GM12878 (cell line): ENCODE data around the gene ABCA13. TPM values are rescaled to one million over a fixed set of nuclear protein-coding genes. Genes with fewer than 3 reads are reported as not detected.

Source experiments
- ATAC-seq: fragments of 200-7000 bp; cut with Tn5 transposase; 3 replicates; pipeline ENCODE4 v1.9.1; 2020; ENCODE audit warnings: mild to moderate bottlenecking, moderate library complexity
- BruUV-seq: library from RNA; stranded (reverse); fragments of 400-500 nt; replicated peaks from 2 replicates; lab custom pipeline; 2021; lab: Mats Ljungman, UMichigan
- CTCF ChIA-PET: fragments of 300-600 bp; sonication (Branson Sonifier 250); formaldehyde crosslinking; extraction: SDS; loops from one replicate; lab custom pipeline; 2021; ENCODE audit warnings: inconsistent platforms; lab: Yijun Ruan, JAX
- POLR2A ChIA-PET: fragments of 350-600 bp; formaldehyde crosslinking; extraction: SDS; loops from one replicate; lab custom pipeline; 2021; ENCODE audit warnings: inconsistent platforms; lab: Charles Lee
- RAD21 ChIA-PET: fragments of 300-600 bp; sonication (Branson Sonifier 250); formaldehyde crosslinking; loops from one replicate; lab custom pipeline; 2023; ENCODE audit warnings: antibody characterized with exemption; ENCODE audit not compliant: unreplicated experiment; lab: Charles Lee
- SMC1A ChIA-PET: fragments of 300-600 bp; sonication (Branson Sonifier 250); formaldehyde crosslinking; loops from one replicate; lab custom pipeline; 2023; ENCODE audit not compliant: unreplicated experiment, uncharacterized antibody; lab: Charles Lee
- DNase-seq: peaks from one replicate; pipeline ENCODE4 v3.0.0-alpha.2; 2011; ENCODE audit warnings: low read depth, low spot score
- FAIRE-seq: peaks from 3 replicates; lab custom pipeline; 2011; peaks lifted over from hg19 to GRCh38; lab: Jason Lieb, UNC
- H2AFZ ChIP-seq: 2 replicates; pipeline ENCODE4 v1.6.0; 2011; ENCODE audit warnings: low read depth, low read length, control low read depth; ENCODE audit not compliant: control insufficient read depth
- H3K27ac ChIP-seq: 2 replicates; pipeline ENCODE4 v1.5.1; 2011; ENCODE audit warnings: control low read depth; ENCODE audit not compliant: control insufficient read depth, insufficient read depth
- H3K27me3 ChIP-seq, 2 experiments: replicated peaks in 1 of 2; 2 replicates each; pipeline versions ENCODE4 v1.6.0 to v1.6.1; 2011; ENCODE audit warnings: low read length in 1 of 2; ENCODE audit not compliant: control insufficient read depth in 2 of 2, insufficient read depth in 2 of 2
- H3K36me3 ChIP-seq, 2 experiments: 2 replicates each; pipeline ENCODE4 v1.5.1; 2011; ENCODE audit warnings: low read length in 1 of 2; ENCODE audit not compliant: control insufficient read depth in 2 of 2, insufficient read depth in 2 of 2
- H3K4me1 ChIP-seq: 2 replicates; pipeline ENCODE4 v1.6.1; 2011; ENCODE audit warnings: mild to moderate bottlenecking, low read length, moderate library complexity, mixed read lengths; ENCODE audit not compliant: control insufficient read depth, insufficient read depth
- H3K4me2 ChIP-seq: 2 replicates; pipeline ENCODE4 v1.6.0; 2011; ENCODE audit warnings: control low read depth; ENCODE audit not compliant: control insufficient read depth, insufficient read depth
- H3K4me3 ChIP-seq: fragments of 200-600 bp; sonication (generic); 2 replicates; pipeline ENCODE4 v1.5.1; 2016
- H3K79me2 ChIP-seq: 2 replicates; pipeline ENCODE4 v1.6.0; 2011; ENCODE audit warnings: low read length; ENCODE audit not compliant: control insufficient read depth, insufficient read depth
- H3K9ac ChIP-seq: 2 replicates; pipeline ENCODE4 v1.8.0; 2011; ENCODE audit warnings: low read length, control low read depth, mixed read lengths; ENCODE audit not compliant: control insufficient read depth, insufficient read depth
- H3K9me3 ChIP-seq: replicated peaks from 3 replicates; pipeline ENCODE4 v1.5.1; 2011; ENCODE audit warnings: mild to moderate bottlenecking, low read length; ENCODE audit not compliant: control insufficient read depth, insufficient read depth
- H4K20me1 ChIP-seq: 2 replicates; pipeline ENCODE4 v1.6.0; 2011; ENCODE audit not compliant: control insufficient read depth, insufficient read depth
- BRCA1 ChIP-seq: IDR thresholded peaks from 2 replicates; pipeline ENCODE4 v1.6.1; 2011; ENCODE audit warnings: low read depth, low read length, improper control_type of control experiment
- CBX3 ChIP-seq: fragments of 200-600 bp; sonication (generic); IDR thresholded peaks from 2 replicates; pipeline ENCODE4 v1.6.1; 2016; ENCODE audit warnings: low read depth, borderline replicate concordance
- GABPA ChIP-seq: IDR thresholded peaks from 2 replicates; pipeline ENCODE4 v1.6.1; 2014; ENCODE audit warnings: antibody characterized with exemption, low read depth, mild to moderate bottlenecking, inconsistent platforms
- KDM1A ChIP-seq: fragments of 200-600 bp; sonication (generic); IDR thresholded peaks from 2 replicates; pipeline ENCODE4 v1.6.1; 2016; ENCODE audit warnings: borderline replicate concordance
- NR2F1 ChIP-seq: fragments of 450-650 bp; conservative IDR thresholded peaks from 2 replicates; pipeline ENCODE4 v1.6.1; 2017; ENCODE audit warnings: mild to moderate bottlenecking
- RB1 ChIP-seq: fragments of 450-650 bp; formaldehyde crosslinking; IDR thresholded peaks from 2 replicates; pipeline ENCODE4 v1.6.1; 2017; ENCODE audit warnings: mild to moderate bottlenecking, borderline replicate concordance
- STAT1 ChIP-seq: fragments of 450-650 bp; conservative IDR thresholded peaks from 2 replicates; pipeline ENCODE4 v1.6.1; 2014; ENCODE audit warnings: antibody characterized with exemption, mild to moderate bottlenecking
- TCF12 ChIP-seq: IDR thresholded peaks from 2 replicates; pipeline ENCODE4 v1.6.1; 2011; ENCODE audit warnings: low read depth, mild to moderate bottlenecking, low read length
- ZSCAN29 ChIP-seq: fragments of 450-650 bp; IDR thresholded peaks from 2 replicates; pipeline ENCODE4 v1.6.1; 2017; ENCODE audit warnings: mild to moderate bottlenecking, moderate library complexity
- WGBS: methylation state at CpG from one replicate; pipeline ENCODE4 v1.1.6; 2016; ENCODE audit warnings: low lambda C conversion rate; ENCODE audit not compliant: insufficient replicate concordance, insufficient coverage; ENCODE audit errors: missing lambda C conversion rate; 5-methylcytosine and 5-hydroxymethylcytosine counted together
- in situ Hi-C: fragments of 300-500 bp; cut with MboI; formaldehyde crosslinking; loops from 9 replicates; pipeline ENCODE4 v1.14.3; 2018; ENCODE audit warnings: mixed read lengths
- intact Hi-C: fragments of 100-400 bp; cut with micrococcal nuclease; formaldehyde crosslinking; loops from one replicate; pipeline ENCODE4 v1.14.2; 2022; ENCODE audit not compliant: unreplicated experiment
- polyA plus RNA-seq, 11 experiments: library from polyadenylated mRNA; depleted of rRNA in 4 of 11; unstranded in 6 of 11; stranded (reverse) in 5 of 11; fragments of >200 nt; fragmentation: Nextera tagmentation in 4 of 11; fragmentation: Illumina TruSeq in 1 of 11; extraction: Ambion mirVana in 4 of 11; extraction: Trizol in 1 of 11; gene quantifications; 1 replicate in 1 of 11; 2 replicates in 10 of 11; pipeline versions ENCODE4 v1.2.1 to v1.2.3, GENCODE V29; 2011 to 2016; ENCODE audit warnings: inconsistent platforms in 2 of 11, missing spikeins in 2 of 11, low read depth in 1 of 11
- total RNA-seq, 4 experiments: library from RNA; depleted of rRNA in 3 of 4; stranded (reverse); fragments of >200 nt in 3 of 4; fragmentation: Illumina TruSeq in 1 of 4; extraction: Trizol in 1 of 4; gene quantifications; 2 replicates each; pipeline versions ENCODE4 v1.2.1 to v1.2.3, GENCODE V29; 2013 to 2021
- TF ChIP-seq, protein P1 (sequence below): IDR thresholded peaks from 2 replicates; pipeline ENCODE4 v1.6.1; 2011; ENCODE audit warnings: borderline replicate concordance, low read depth, mild to moderate bottlenecking, moderate library complexity, mixed read lengths, low read length; ENCODE audit not compliant: insufficient read depth; ENCODE audit errors: extremely low read length
- TF ChIP-seq, protein P2 (sequence below): fragments of 150-350 bp; IDR thresholded peaks from 2 replicates; pipeline ENCODE4 v1.6.1; 2016; ENCODE audit warnings: low read depth, low read length
- TF ChIP-seq, protein P3 (sequence below): fragments of 450-650 bp; IDR thresholded peaks from 2 replicates; pipeline ENCODE4 v1.6.1; 2018; ENCODE audit warnings: mild to moderate bottlenecking, low read depth, moderate library complexity; ENCODE audit not compliant: partially characterized antibody

Gene ABCA13
- total and polyA plus RNA-seq, 10 of the 15 experiments (the other 5 are each of a cell fraction or from before 2014, with no cell fraction given): under 0.01 to 0.98 (median 0.04) TPM; not detected in 2

DNA sequence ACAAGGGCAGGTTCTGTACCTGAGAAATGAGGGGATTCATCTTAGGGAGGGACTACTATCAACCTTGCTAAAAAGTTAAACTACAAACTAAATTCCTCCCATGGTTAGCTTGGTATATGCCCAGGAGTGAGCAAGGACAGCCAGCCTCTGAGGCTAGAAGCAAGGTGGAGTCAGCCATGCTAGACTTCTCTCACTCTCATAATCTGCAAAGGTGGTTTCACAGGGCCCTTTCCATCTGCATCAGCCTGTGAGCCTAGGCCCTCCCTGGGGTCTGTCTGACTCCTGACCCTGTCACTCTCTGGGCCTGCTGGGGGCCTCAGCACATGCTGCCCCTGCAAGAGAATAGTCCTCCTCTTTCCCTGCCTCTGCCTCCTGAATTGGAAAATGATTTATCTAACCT, 66.1 kb downstream of the ABCA13 start (continued):
- TF ChIP-seq, protein P1, sequence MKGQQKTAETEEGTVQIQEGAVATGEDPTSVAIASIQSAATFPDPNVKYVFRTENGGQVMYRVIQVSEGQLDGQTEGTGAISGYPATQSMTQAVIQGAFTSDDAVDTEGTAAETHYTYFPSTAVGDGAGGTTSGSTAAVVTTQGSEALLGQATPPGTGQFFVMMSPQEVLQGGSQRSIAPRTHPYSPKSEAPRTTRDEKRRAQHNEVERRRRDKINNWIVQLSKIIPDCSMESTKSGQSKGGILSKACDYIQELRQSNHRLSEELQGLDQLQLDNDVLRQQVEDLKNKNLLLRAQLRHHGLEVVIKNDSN: no peak
- TF ChIP-seq GABPA (no peak), STAT1 (no peak), CBX3 (no peak)

- H3K27me3 ChIP-seq: no peaks in the 10 kb centered on the region; a peak in 2 of 4 replicates
- no peaks in the 10 kb centered on the region for H3K36me3 ChIP-seq
- BruUV-seq: no TSS peak
- no peak overlapping the region for H3K4me2 ChIP-seq
- no peaks in the 10 kb centered on the region for H3K9me3 ChIP-seq
- no peak overlapping the region for H3K9ac ChIP-seq
- TF ChIP-seq RB1 (no peak), ZSCAN29 (no peak), NR2F1 (no peak), BRCA1 (no peak), TCF12 (no peak), KDM1A (no peak)
- TF ChIP-seq, protein P2, sequence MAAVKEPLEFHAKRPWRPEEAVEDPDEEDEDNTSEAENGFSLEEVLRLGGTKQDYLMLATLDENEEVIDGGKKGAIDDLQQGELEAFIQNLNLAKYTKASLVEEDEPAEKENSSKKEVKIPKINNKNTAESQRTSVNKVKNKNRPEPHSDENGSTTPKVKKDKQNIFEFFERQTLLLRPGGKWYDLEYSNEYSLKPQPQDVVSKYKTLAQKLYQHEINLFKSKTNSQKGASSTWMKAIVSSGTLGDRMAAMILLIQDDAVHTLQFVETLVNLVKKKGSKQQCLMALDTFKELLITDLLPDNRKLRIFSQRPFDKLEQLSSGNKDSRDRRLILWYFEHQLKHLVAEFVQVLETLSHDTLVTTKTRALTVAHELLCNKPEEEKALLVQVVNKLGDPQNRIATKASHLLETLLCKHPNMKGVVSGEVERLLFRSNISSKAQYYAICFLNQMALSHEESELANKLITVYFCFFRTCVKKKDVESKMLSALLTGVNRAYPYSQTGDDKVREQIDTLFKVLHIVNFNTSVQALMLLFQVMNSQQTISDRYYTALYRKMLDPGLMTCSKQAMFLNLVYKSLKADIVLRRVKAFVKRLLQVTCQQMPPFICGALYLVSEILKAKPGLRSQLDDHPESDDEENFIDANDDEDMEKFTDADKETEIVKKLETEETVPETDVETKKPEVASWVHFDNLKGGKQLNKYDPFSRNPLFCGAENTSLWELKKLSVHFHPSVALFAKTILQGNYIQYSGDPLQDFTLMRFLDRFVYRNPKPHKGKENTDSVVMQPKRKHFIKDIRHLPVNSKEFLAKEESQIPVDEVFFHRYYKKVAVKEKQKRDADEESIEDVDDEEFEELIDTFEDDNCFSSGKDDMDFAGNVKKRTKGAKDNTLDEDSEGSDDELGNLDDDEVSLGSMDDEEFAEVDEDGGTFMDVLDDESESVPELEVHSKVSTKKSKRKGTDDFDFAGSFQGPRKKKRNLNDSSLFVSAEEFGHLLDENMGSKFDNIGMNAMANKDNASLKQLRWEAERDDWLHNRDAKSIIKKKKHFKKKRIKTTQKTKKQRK: no peak
- TF ChIP-seq, protein P3, sequence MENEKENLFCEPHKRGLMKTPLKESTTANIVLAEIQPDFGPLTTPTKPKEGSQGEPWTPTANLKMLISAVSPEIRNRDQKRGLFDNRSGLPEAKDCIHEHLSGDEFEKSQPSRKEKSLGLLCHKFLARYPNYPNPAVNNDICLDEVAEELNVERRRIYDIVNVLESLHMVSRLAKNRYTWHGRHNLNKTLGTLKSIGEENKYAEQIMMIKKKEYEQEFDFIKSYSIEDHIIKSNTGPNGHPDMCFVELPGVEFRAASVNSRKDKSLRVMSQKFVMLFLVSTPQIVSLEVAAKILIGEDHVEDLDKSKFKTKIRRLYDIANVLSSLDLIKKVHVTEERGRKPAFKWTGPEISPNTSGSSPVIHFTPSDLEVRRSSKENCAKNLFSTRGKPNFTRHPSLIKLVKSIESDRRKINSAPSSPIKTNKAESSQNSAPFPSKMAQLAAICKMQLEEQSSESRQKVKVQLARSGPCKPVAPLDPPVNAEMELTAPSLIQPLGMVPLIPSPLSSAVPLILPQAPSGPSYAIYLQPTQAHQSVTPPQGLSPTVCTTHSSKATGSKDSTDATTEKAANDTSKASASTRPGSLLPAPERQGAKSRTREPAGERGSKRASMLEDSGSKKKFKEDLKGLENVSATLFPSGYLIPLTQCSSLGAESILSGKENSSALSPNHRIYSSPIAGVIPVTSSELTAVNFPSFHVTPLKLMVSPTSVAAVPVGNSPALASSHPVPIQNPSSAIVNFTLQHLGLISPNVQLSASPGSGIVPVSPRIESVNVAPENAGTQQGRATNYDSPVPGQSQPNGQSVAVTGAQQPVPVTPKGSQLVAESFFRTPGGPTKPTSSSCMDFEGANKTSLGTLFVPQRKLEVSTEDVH: no peak
- no peaks in the 10 kb centered on the region for H4K20me1 ChIP-seq
- 40% methylated on average over 8 of the region's 8 CpGs for WGBS
- H3K4me1 ChIP-seq: no peaks in the 10 kb centered on the region
- FAIRE-seq (no peak), DNase-seq (no peak), ATAC-seq (no peak)
- no peak overlapping the region for H3K27ac ChIP-seq
- SMC1A ChIA-PET: interaction anchor here (0.6 kb wide), 1 partner anchor 9 kb away, joined by 3 read pairs; no protein-coding TSS in a partner anchor
- RAD21 ChIA-PET: no interaction called here
- in situ Hi-C loops: no loop called here
- H3K4me3 ChIP-seq: no peak overlapping the region
- POLR2A ChIA-PET: no interaction called here
- intact Hi-C loops: no loop called here
- CTCF ChIA-PET: no interaction called here
- no peak overlapping the region for H2AFZ ChIP-seq
- H3K79me2 ChIP-seq: no peaks in the 10 kb centered on the region
Observed at GRCh38 chr7:48242846-48243245, 71.6 kb downstream of the ABCA13 start.
